Head of caudate nucleus (tissue), 42 donors: Measurements from ENCODE around the gene CDC14A.
"Not testable (repeated sequence)": the region's sequence is repeated elsewhere in the genome, so short reads cannot be mapped to it uniquely, and the experiment has no call there.

ENCODE experiments used
- DNase-seq, 42 donors: peaks; one replicate each; pipeline versions ENCODE4 v3.0.0 to v3.0.0-alpha.2; 2020 to 2021; ENCODE audit warnings: mixed read lengths in 7 of 42
- intact Hi-C: fragments of 100-400 bp; cut with DNase I; formaldehyde crosslinking; loops from one replicate; pipeline ENCODE4 v1.15.0; 2022

Gene CDC14A

DNA sequence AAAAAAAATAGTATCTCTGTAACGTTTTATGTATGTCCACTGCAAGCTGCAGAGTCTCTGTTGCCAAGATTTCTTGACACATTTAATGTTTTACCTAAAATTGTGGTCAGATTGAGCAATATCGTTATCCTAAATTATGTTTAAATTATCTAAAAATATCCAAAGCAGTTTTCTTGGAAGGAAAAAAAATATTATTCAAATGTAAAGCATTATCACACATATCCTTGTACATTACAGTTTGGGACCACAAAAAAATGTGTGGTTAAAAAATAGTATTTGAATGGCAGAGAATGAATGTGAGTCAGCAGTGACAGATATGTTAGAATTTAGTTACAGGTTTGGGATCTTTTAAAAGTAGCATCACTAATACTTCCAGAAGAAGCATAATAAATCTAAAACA lies 21.2 kb upstream of the CDC14A start:
- intact Hi-C loops, DNase-seq: not testable (repeated sequence)

DNA sequence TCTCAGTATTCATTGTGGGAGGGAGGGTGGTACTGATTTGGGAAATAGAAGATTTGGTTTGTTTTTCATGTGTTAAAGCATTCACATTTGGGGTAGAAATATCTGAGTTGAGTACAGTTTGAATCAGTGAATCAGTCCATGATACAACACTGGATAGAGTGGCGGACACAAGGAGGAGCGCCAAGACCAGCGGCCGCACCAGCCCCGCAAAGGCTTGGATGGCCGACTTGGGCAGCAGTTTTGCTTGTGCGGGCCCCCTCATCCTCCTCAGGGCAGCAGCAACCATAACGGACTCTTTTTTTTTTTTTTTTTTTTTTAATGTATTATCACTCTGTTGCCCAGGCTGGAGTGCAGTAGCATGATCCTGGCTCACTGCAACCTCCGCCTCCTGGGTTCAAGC lies 20.0 kb upstream of the CDC14A start:
- intact Hi-C loops, result no loop called here
- DNase-seq, result no peak

DNA sequence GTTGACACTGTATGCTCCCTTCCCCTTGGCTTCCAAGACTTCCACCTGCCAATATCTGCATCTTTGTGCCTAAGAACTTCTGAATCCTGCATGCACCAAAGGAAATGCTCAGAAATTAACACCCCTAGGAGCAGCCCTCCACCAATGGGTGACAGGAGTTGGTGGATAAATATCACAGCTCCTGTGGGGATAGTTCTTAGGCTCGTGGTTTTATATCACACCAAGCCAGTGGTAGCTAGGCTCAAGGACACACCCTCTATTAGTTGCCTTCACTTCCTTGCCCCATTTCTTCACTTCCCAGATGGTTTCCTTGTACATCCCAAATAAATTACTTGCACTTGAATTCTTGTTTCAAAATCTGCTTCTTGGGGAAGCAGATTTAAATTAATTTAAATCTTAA lies 16.9 kb upstream of the CDC14A start:
- no peak for DNase-seq
- intact Hi-C loops, result no loop called here

DNA sequence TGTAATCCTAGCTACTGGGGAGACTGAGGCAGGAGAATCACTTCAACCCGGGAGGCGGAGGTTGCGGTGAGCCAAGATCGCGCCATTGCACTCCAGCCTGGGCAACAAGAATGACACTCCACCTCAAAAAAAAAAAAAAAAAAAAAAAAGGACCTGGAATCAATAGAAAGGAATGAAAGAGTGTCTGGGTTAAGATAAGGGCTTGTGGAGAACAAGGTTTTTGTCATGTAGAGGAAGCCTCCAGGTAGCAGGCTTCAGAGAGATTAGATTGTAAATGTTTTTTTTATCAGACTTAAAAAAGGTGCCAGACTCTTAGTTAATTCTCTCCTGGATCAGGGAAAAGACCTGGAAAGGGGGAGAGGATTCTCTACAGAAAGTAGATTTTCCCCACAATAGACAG lies 14.4 kb upstream of the CDC14A start:
- DNase-seq, intact Hi-C loops: not testable (repeated sequence)

DNA sequence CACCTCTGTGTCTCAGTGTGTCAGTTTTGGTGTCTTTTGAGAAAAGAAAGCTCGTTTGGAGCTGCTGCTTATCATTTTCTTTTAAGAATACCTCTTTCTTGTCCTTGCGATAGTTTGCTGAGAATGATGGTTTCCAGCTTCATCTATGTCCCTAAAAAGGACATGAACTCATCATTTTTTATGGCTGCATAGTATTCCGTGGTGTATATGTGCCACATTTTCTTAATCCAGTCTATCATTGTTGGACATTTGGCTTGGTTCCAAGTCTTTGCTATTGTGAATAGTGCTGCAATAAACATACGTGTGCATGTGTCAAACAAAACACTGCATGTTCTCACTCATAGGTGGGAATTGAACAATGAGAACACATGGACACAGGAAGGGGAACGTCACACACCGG lies 12.6 kb upstream of the CDC14A start:
- DNase-seq, intact Hi-C loops: not testable (repeated sequence)

DNA sequence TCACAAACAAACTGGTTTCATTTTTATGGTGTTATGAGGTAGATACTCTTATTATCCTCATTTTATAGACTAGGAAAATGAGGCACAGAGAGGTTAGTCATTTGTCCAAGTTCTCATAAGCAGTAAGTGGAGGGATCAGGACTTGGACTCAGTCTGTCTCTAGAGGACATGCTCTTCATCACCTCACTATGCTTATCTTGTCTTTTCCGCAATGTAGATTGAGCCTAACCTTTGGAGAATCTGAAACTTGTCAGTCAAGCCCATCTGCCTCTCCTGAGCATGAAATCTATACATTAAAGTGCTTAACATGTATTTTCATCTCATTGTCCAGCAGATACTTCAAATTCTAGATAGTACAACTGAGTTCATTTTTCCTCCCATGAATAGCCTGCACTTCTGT lies 11.8 kb upstream of the CDC14A start:
- no peak for DNase-seq
- intact Hi-C loops, result no loop called here

DNA sequence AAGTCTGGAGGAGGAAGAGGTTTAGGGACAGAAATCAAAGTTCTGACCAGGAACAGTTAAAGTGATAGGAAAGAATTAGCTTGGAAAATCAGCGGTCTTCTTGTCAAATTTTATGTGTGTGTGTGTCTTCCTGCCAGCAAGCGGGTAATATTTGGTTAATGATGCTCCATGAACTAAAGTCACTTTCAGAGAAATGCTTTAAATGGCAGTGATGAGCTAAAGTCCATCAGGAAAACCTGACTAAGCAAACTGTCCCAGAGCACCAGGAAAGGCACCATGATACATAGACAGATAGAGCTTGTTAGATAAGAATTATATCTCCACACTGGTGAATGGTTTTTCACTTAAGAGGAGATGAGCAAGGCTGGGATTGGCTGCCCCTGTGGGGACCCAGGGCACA lies 10.0 kb upstream of the CDC14A start:
- intact Hi-C loops, result no loop called here
- DNase-seq, result no peak

DNA sequence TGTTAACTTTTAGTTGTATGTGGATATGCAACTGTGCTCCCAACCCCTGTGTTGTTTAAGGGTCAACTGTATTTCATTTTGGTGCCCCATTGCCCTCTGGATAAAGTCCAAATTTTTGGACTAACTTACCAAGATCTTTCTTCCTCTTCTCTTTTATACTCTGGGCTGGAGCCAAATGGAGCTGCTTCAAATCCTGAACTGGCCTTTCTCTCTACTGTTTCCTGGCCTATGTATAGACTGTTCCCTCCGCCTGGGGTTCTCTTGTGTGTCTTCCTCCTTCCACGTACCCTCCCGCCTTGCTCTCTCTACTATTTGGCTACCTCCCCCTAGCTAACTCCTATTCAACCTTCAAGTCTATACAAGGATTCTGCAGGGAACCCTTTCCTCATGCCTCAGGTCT lies 8.4 kb upstream of the CDC14A start:
- no peak for DNase-seq
- intact Hi-C loops, result no loop called here

DNA sequence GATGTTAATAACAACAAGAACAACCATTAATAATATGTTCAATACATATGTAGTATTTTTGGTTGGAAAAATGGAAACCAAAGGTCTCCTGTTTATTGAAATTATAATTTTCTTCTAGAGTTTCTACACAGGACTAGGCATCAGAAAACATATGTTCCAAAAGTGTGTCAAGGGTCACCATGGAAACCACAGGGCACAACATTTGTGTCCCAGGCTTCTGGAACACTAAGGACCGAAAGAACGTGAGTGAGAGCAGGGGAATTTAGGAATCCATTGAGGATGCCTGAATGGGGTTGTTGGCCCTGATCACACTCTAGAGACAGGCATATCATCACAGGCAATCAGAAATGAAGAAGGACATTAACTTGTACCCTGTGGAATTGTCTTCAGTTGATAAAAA lies 7.5 kb upstream of the CDC14A start:
- no peak for DNase-seq
- intact Hi-C loops, result no loop called here

DNA sequence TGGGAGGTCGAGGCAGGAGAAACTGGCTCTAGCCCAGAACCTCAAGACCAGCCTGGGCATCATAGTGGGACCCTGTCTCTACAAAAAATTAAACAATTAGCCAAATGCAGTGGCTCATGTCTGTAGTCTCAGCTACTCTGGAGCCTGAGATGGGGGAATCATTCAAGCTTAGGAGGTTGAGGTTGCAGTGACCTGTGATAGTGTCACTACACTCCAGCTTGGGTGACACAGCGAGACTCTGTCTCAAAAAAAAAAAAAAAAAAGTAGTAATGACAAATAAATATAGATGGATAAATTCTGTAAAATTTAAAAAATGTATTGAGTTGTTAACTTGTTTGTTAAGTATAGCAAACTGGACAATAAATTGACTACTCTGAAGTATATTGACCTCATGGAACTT lies 5.9 kb upstream of the CDC14A start:
- intact Hi-C loops, result no loop called here
- DNase-seq, result no peak

DNA sequence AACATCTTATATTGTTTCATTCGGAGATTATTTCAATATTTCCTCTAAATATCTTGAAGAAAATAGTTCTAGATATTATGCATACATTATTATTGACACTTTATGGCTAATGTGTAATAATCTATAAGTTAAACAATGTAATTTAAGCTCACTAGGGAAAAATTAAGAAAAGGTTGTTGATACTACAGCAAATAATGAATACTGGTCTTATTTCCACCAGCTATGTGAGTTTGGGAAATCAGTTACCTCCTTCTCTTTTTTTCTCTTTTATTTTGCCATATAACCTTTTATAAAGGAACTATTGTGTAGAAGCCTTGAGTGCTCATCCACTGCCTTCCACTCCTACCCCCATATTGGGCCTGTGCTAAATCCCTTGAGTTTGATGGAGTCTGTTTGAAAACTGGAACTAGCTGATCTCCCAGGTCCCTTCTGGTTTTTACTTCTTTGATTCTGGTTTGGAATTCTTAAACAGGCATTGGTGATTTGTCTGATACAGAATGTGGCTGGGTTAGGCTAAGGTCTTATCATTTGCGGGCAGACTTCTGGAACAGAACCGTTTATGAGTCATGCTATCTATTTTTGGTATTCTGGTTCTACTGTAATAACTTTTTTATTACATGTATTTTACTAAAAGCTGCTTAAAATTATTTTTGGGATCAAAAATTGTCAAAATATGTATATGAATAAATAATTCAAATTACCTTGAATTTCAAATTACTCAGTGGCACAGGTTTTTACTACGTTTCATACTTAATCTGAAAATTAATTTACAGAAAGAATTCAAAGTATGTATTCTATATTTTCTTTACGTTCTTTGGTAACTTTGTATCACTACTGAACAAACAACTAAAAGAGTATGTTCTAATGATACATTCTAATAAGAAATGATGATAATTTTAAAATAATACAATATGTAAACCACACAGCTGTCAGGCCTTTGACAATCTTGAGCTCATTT lies 5.0 kb upstream of the CDC14A start:
- intact Hi-C loops, result no loop called here
- no peak for DNase-seq

DNA sequence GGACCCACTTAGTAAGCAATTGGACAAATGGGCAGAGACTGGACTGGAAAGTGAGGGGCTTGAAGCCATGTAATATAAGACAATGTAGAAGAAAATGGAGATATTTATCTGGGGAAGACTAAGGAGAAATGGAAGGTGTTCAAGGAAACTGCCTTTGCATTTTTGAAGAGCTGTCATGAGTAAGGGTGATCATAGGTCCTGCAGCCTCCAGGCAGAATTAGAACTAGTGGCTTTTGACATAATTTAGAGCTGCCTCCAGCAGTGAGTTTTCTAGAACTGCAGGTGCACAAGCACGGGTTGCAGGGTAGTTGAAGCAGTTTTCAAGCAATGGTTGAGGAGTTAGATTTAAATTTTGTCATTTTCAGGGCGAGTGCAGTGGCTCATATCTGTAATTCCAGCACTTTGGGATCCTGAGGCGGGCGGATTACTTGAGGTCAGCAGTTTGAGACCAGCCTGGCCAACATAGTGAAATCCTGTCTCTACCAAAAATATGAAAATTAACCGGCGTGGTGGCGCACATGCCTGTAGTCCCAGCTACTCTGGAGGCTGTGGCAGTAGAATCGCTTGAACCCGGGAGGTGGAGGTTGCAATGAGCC lies 3.7 kb upstream of the CDC14A start:
- DNase-seq, result no peak
- intact Hi-C loops, result no loop called here

DNA sequence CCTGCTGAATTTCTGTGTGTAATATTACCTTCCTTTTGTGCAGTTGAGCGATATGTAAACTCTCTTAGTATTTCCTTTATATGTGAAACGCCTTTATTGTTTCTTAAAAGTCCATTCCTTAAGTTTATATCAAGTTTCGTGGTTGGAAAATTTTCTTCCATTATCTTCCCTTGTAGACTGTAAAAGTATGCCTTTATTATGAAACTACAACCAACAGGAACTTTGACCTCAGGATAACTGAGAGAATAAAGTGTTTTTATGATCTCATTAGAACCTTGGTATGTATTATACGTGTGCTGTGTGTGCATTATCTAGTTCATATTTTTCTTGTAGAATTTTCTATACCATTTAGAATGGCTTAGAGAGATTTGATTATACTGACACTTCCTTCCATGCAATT lies 3.1 kb upstream of the CDC14A start:
- intact Hi-C loops, result no loop called here

DNA sequence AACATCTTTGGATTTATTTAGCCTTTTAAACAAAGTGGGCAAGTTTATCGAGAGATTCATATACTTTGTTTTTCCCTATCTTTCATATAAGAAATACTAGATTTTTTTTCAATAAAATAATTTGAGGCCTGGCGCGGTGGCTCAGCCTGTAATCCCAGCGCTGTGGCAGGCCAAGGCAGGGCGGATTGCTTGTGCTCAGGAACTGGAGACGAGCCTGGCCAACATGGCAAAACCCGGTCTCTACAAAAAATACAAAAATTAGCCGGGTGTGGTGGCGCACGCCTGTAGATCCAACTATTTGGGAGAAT lies 1.6 kb upstream of the CDC14A start:
- intact Hi-C loops, result loop anchor here (5.0 kb wide), 2 partner anchors 83 to 98 kb away; partner anchors contain the start of gene RTCA
- peak in 7 of 42 donors; percentile 6 to 42 (median 10) for DNase-seq

More for the DNA sequence above, 3.1 kb upstream of the CDC14A start:
- DNase-seq, result no peak

DNA sequence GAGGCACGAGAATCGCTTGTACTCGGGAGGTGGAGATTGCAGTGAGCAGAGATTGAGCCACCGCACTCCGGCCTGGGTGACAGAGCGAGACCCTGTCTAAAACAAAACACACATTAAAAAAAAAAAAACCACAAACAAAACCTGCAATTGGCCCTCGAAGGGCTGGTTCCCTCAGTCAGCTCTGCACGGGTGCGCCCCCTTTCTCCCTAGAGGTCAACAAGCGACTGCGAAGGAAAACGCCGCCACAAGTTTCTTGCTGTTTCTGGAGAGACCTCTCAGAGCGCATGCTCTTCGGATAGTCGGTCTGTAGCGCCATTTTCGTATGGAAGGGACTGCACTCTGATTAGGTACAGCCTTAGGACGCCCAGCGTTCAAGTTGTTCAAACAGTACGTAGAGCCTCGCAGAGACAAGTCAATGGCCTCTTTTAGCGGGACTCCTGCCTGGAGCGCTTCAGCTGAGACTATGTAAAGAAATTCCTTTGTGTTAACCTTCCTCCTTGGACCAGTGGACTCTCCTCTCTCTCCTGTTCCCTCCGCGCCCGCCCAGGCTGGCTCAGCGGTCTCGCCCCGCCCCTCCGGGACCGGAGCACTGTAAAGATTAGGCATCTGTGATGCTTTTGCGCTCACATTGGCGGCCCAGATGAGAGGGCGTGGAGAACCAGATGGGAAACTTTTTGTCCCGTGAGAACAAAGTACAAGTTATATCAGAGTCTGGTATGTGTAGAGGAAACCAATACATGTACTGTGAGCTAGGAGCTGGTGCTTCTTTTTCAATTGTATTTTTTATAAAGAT lies 1.0 kb upstream of the CDC14A start:
- intact Hi-C loops, result loop anchor here (5.0 kb wide), 2 partner anchors 84 to 99 kb away; partner anchors contain the start of gene RTCA
- DNase-seq, result peak; percentile 67 to 93 (median 82)

DNA sequence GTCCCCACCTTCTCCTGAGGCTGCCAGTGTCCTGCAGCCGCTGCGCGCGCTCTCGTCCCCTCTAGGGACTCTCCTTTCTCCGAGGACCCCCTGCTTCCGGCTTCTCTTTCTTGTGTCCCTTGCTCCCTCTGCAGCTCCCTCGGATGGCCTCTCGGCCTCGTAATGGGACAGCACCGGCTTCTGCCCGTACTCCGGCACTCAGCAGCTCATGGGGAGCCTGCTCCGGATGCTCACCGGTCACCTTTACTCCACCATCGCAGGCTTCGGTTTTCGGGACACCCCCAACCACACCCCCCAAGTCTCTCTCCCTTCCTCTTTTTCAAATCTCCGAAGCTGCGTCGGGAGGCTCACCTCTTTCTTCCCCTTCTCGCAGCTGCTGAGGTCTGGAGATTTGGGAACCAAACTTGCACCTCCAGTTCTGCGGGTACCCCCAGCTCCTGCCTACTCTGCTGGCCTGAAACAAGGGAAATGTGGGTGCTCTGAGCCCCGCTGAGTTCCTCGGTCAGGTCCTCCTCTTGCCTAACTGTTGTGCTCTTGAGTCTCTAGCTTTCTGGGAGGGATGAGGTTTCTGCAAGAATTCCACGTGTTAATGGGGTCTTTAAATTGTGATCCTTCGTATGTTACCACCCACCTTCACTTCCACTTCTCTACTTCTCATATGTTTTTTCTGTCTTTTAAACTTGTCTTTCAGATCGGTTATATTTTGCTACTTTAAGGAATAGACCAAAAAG lies 930 bp downstream of the CDC14A start:
- DNase-seq, result peak in 38 of 42 donors; percentile 14 to 69 (median 34)
- intact Hi-C loops, result loop anchor here (5.0 kb wide), 2 partner anchors 86 to 101 kb away; partner anchors contain the start of gene RTCA

DNA sequence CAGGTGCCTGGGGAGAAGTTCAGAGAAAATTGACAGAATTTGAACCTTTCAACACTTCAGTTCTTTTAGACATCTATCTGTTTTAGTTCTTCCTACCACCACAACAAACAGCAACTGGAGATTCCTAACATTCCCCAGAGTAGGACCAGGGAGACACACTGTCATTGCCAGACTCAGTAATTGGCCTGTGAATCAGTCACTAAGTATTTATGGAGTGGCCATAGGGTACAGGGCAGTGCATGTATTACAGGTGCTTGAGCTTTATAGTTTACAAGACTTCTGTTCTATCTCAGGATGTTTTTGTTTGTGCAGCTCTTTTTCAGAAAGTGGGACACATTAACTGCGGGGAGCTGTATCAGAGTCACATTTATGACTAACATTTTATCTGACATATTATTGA lies 1.7 kb downstream of the CDC14A start:
- no peak for DNase-seq
- intact Hi-C loops, result loop anchor here (5.0 kb wide), 2 partner anchors 87 to 102 kb away; partner anchors contain the start of gene RTCA

DNA sequence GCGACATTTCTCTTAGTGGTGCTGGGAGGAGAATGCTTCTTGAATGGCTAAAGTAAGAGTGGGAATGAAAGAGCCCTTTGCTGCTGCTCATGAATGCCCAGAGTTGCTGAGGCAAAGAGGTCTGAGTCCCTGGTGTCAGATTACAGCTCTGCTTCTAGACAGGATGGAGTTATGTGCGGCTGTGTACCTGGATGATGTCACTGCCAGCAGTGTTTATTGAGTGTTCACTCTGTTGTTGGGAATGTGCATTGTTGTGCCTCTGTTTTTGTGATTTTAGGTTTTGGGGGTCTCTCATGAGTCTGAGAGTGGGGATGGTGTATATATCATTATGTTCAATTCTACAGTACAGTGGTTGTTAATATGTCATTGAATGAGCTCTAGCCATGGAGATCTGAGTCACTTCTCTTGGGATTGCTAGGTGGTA lies 2.7 kb downstream of the CDC14A start:
- DNase-seq, result no peak
- intact Hi-C loops, result loop anchor here (5.0 kb wide), 2 partner anchors 88 to 103 kb away; partner anchors contain the start of gene RTCA

DNA sequence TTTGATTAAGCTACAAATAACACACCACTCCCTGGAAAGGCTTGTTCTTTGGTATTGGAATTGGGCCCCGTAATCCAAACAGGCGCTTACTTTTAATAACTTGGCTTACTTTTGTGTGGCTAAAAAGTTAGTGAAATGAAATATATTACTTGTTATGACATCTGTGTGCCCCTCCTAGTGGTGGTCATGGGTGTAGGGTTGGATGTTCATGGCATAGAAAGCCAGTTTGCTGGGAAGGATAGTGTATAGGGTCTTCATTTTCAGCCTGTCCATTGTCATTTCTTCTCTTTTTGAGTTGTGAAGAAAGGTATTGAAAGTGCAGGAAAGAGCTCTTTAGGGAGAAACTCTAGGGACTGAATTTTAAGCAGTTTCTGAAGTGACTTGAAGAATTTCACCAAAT lies 5.9 kb downstream of the CDC14A start:
- DNase-seq, result no peak

More for the DNA sequence above, 5.9 kb downstream of the CDC14A start:
- intact Hi-C loops, result no loop called here
